Activated CD4-positive, alpha-beta T cell treated with anti-CD3 and anti-CD28 coated beads for 1 hour (primary cell): Measurements from ENCODE around the gene PPP6R3.
"Not testable (repeated sequence)": the region's sequence is repeated elsewhere in the genome, so short reads cannot be mapped to it uniquely, and the experiment has no call there.

Experiments used
- DNase-seq: peaks from one replicate; pipeline ENCODE4 v3.0.0-alpha.2; 2020

PPP6R3 gene

GRCh38 chr11:68460741-68461574 is at the start of gene PPP6R3:
TSS of gene PPP6R3 (plus strand) at chr11:68460752. CDS start at chr11:68537665, 76,913 bp downstream.
- no peak for DNase-seq

GRCh38 chr11:68411501-68411991 is 49.0 kb upstream of the PPP6R3 start:
- no peak for DNase-seq

DNA sequence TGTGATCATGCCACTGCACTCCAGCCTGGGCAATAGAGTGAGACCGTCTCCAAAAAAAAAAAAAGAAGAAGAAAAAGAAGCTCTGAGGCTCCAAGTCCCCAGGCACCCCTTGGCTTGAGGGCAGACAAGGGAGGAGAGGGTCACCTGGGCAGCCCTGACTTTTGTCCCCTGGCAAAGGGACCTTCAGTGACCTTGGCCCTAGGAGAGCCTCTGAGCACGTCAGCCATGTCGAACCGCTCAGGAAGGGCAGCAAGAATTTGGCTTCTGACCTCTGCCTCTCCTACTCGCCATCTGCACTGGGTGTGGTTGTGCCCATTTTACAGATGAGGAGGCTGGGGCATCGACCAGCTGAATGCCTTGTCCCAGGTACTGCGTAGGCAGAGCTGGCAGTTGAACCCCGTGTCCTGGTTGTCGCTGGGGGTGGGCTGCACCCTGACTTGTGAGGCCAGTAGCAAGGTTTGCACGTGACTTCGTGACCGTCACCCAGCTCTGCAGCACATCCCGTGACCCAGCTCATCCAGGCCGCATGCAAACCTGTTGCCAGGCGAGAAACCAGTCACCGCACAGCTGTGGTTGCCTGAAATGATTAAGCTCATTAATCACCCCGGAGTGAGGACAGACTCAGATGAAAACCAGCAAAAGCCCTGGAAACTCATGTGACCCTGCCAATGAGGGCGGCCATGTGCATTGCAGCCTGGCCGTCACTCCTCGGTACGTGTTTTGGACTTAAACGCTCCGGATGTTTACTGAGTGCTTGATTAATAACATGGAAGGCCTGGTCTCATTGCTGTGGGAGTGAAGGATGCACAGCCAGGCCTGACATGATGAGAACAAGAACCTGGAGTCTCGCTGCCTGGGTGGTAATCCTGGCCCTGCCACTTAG is 47.7 kb upstream of the PPP6R3 start:
- DNase-seq = no peak

DNA sequence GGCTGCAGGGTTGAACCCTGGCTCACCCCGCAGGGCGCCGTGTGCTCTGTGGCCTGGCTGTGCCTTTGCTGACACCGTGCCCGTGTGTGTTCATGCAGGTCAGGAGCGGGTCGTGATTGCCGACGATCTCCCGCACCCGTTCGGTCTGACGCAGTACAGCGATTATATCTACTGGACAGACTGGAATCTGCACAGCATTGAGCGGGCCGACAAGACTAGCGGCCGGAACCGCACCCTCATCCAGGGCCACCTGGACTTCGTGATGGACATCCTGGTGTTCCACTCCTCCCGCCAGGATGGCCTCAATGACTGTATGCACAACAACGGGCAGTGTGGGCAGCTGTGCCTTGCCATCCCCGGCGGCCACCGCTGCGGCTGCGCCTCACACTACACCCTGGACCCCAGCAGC is 47.0 kb upstream of the PPP6R3 start:
- DNase-seq = no peak

DNA sequence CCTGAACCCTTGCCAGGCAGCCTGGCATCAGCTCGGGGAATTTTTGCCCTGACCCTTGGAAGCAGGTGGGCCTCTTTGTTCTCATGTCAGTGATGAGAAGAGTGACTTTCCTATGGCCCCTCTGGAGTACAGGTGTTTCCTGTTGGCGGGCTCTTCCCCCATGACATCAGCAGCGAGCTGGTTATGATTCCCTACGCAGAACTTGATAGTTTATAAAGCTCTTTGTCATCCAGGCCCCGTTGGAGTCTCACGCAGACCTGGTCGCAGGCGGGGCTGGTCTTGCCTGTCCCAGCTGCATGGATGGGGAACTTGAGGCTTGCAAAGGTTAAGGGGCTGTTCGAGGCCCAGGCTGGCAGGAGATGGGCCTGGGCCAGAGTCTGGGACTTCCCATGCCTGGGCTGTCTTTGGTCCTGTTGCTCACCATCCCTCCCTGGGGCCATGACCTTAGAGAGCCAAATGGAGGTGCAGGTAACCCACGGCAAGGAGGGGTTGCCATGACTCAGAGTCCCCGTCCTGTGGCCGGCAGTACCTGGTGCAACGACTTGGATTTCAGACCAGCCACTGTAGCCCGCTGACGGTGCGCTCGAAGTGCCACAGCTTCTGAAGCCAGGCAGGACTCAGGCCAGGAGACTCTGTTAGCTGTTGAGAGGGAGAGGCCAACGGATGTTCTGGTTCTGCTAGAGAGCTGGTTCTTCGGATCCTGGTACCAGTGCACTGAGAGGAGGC is 45.9 kb upstream of the PPP6R3 start:
- DNase-seq = no peak

GRCh38 chr11:68416070-68416578 is 44.4 kb upstream of the PPP6R3 start:
- DNase-seq = no peak

- DNase-seq = no peak
Measured at GRCh38 chr11:68418648-68419047, 41.9 kb upstream of the PPP6R3 start.

DNA sequence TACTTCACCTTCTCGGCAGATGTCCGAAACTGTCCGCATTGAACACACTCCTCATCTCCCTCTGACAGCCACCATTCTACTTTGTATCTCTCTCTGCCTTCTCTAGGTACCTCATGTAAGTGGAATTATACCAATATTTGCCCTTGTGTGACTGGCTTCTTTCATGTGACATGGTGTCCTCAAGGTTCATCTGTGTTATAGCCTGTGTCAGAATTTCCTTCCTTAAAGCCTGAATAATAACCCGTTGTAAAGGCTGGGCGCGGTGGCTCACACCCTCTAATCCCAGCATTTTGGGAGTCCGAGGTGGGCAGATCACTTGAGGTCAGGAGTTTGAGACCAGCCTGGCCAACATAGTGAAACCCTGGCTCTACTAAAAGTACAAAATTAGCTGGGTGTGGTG is 40.4 kb upstream of the PPP6R3 start:
- DNase-seq = no peak

GRCh38 chr11:68423481-68423880 is 37.1 kb upstream of the PPP6R3 start:
- DNase-seq = no peak

DNA sequence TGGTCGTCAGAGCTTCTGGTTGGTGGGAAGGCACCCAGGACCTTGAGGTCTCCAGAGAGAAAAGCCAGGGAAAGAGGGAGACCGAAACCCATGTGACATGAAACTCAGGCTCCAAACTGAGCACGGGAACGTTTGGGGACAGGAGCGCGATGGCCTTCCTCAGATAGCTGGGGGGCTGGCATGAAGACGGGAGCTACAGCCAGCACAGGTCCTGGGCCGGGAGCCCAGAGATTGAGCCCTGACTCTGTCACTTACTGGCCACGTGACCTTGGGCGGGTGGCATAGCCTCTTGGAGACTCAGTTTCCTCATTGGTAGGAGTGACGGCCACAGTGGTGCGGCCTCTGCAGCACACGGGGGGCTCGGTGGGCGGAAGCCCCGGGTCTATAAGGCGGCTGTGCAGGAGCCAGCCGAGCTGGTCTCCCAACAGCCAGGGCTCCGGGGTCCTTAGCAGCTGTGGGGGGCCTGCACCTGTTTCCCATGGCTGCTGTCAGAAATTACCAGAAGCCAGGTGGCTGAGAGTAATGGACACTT is 36.4 kb upstream of the PPP6R3 start:
- DNase-seq = no peak

DNA sequence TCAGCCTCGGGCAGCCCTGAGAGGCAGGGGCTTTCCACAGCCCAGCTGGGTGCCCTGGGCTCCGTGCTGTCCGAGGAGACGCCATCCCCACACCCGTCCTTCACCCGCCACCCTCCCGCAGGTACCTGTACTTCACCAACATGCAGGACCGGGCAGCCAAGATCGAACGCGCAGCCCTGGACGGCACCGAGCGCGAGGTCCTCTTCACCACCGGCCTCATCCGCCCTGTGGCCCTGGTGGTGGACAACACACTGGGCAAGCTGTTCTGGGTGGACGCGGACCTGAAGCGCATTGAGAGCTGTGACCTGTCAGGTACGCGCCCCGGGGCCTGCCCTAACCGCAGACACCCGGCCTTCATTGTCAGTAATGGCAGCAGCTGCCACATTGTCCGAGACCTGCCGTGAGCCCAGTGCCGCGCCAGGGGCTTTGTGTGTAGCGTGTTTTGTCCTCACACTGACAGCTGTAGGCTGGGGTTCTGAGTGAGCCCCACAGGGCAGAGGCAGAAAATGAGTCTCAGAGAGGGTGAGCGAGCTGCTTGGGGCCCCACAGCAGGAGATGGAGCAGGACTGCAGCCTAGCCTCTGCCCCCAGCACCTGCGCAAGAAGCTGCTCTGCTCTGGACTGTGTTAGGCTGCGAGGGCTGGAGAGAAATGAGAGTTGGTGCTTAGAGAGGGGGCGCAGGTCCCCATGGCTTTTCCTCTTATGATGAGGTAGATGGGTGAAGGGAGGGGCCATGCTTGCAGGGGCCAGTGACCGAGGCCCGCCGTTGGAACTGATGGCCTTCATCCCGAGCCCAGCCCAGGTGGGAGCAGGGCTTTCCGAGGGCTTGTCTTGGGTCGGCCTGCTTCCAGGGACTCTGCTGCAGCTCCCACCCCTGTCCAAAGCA is 35.3 kb upstream of the PPP6R3 start:
- DNase-seq = no peak

DNA sequence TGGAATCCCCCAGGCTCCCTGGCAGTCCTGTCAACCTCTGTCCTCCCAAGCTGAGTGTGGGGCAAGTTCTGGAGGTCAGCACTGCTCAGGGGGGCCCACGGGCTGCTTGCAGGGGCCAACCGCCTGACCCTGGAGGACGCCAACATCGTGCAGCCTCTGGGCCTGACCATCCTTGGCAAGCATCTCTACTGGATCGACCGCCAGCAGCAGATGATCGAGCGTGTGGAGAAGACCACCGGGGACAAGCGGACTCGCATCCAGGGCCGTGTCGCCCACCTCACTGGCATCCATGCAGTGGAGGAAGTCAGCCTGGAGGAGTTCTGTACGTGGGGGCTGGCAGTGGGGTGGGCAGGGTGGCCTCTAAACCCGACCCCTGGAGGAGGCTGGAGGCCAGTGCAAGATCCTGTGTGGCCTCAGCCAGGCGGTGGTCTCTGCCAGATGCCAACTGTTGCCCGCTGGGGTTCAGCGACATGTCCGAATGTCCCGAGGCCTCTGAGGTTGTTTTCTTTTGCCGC is 34.6 kb upstream of the PPP6R3 start:
- no peak for DNase-seq

DNA sequence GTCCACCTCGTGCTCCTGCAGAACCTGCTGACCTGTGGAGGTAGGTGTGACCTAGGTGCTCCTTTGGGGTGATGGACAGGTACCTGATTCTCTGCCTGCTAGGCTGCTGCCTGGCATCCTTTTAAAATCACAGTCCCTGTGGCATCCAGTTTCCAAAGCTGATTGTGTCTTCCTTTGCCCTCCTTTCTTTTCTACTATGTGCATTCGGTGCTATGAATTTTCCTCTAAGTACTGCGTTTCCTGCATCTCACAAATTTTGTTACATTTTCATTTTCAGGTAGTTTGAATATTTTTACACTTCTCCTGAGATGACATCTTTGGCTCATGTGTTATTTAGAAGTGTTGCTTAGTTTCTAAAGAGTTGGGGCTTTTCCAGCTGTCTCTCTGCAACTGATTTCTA is 30.9 kb upstream of the PPP6R3 start:
- no peak for DNase-seq

GRCh38 chr11:68430384-68430783 is 30.2 kb upstream of the PPP6R3 start:
- DNase-seq = no peak

DNA sequence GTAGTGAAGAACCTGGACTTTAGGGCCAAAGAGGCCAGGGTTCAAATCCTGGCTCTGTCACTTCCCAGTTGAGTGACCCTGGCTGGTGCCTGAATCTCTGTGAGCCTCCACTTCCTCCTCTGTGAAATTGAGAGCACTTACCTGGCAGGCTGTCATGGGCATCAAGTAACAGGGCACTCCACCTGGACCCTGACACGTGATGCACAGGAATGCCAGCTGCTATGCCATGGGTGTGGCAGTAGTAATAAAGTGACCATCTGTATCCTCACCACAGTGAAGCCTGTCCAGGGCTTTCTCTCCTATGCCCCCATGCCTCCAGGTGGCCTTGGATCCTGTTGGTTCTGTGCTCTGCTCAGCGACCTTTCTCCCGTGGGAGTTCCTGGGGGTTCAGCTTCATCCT is 29.8 kb upstream of the PPP6R3 start:
- no peak for DNase-seq

DNA sequence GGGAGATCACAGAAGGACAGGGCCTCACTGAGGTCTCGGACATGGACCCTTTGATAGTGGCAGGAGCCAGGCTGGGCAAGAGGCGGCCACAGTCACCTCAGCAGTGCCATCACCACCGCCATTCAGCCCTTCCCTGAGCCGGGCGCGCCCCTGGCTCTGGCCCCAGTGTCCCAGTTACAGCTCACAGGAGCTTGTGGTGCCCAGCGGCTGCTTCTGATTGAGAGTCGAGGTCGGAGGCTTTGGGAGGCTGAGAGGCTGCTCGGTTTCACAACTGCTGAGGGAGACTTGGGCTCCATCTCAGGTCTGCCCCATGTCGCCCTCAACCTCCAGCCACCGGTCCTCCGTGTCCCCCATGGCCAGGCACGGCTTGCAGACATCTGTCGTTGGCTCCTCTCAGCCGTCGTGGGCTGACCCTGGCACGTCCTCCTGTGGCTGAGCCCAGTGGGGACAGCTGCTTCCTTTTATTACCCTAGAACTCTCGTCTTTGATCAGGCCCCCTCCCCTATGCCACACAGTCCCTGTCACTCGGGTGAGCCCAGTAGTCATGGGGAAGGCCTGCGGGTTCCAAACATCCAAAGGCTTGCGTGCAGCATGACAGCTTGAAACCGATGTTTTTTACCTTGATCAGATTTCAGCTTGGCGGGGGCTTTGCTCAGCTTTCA is 28.4 kb upstream of the PPP6R3 start:
- no peak for DNase-seq

DNA sequence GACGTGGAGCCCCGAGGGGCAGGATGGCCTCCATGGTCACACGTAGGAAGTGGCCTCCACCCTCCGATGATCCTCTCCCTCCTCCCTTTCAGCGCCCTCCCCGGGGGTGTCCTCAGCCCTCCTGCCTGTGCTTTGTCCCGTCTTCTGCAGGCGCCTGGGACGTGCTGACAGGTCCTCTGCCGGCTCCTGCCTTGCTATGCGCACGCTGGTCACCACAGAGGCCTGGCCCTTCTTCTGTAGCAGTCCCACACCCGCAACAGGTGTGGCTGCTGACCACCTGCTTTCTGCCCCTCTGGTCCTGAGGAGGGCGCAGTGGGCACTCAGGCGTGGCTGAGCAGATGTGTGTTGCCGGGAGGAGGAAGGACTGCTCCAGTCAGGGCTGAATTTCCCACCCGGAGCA is 27.7 kb upstream of the PPP6R3 start:
- no peak for DNase-seq

GRCh38 chr11:68433541-68433940 is 27.0 kb upstream of the PPP6R3 start:
- no peak for DNase-seq

DNA sequence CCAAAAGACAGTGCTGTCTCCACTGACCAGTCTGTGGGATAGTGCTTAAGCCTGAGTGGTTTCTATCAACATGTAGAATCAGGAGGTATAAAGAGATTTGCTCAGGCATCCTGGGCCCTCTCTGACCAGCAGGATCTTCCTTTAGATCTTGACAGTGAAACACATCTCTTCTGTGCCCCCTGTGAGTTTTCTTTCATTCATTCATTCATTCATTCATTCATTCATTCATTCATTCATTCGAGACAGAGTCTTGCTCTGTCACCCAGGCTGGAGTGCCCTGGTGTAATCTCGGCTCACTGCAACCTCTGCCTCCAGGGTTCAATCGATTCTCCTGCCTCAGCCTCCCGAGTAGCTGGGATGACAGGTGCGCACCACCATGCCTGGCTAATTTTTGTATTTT is 26.4 kb upstream of the PPP6R3 start:
- not testable (repeated sequence) for DNase-seq

GRCh38 chr11:68436162-68436888 is 24.2 kb upstream of the PPP6R3 start:
- DNase-seq = no peak
